CD4-positive, alpha-beta T cell treated with Interleukin-15 for 1 hour (primary cell): ENCODE data around the gene MISFA.
A peak's percentile ranks its signal among the peaks of the same experiment; 100 is the strongest.
"Not testable (repeated sequence)": the region's sequence is repeated elsewhere in the genome, so short reads cannot be mapped to it uniquely, and the experiment has no call there.

Source experiments
- DNase-seq: peaks from one replicate; pipeline ENCODE4 v3.0.0-alpha.2; 2020

MISFA gene

GRCh38 chr11:18618342-18619025 is 18.9 kb downstream of the MISFA start:
- no peak for DNase-seq

GRCh38 chr11:18623707-18624106 is 24.1 kb downstream of the MISFA start:
- no peak for DNase-seq

- no peak for DNase-seq
These were observed 24.6 kb downstream of the MISFA start for GRCh38 chr11:18624161-18624560.

GRCh38 chr11:18632841-18633240 is 33.3 kb downstream of the MISFA start:
- no peak for DNase-seq

GRCh38 chr11:18633256-18634139 is 33.9 kb downstream of the MISFA start:
- DNase-seq = no peak

- peak; percentile 99 for DNase-seq
These were observed 34.8 kb downstream of the MISFA start, which contains the start of gene SPTY2D1 for GRCh38 chr11:18634140-18635032. SPTY2D1 (minus strand) TSS chr11:18634342; CDS start chr11:18634257, 85 bp downstream.

- no peak for DNase-seq
These were observed 42.1 kb downstream of the MISFA start for GRCh38 chr11:18641677-18642076.

- DNase-seq = not testable (repeated sequence)
These were observed 43.4 kb downstream of the MISFA start for GRCh38 chr11:18643034-18643433.

GRCh38 chr11:18650353-18650752 is 50.8 kb downstream of the MISFA start:
- no peak for DNase-seq

- DNase-seq = peak; percentile 21
These were observed 51.4 kb downstream of the MISFA start for GRCh38 chr11:18650859-18651557.
